ENCODE results near the gene VCPKMT. TPM values are rescaled to one million over a fixed set of nuclear protein-coding genes. Genes with fewer than 3 reads are reported as not detected.

Gene VCPKMT
- polyA plus RNA-seq, 2 of the 4 experiments (the other 2 are of a cell fraction), result 8.0 to 12.2 TPM

DNA sequence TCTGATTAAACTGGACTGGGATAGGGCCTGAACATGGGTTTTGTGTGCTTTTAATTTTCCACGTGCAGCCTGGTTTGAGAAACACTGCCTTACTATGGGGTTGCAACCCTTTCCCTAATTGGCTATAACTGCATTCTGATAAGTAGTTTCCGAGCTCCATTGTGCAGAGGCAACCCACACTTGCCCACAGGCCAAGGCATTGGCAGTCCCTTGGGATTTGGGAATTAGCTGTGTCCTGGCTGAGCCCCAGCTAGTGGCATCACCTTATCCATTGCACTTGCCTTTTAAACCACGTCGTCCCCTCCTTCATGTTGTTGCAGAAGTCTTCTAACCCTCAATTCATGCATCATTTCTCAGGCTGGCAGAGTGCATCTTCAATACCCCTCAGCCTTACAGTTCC lies 10.2 kb downstream of the VCPKMT start:
- H3K4me1 ChIP-seq, result peaks cover 15% of the 10 kb centered on the region; the same call in 2 of the 3 replicates
- ChIA-PET POLR2A (interaction anchor here (3.6 kb wide), 1 partner anchor 244 kb away, joined by 18 read pairs; no protein-coding TSS in a partner anchor), CTCF (interaction anchor here (0.5 to 13.3 kb wide), 10 partner anchors 10 to 254 kb away, joined by 3 to 259 read pairs (median 6); partner anchors contain the start of gene NEMF)
- no peak overlapping the region for H3K4me3 ChIP-seq
- DNase-seq (ENCODE audit: low read depth in 1 of 2, low spot score in 1 of 2) (no peak), FAIRE-seq (no peak), ATAC-seq (peak in 1 of 2 experiments; percentile 39; a peak in 3 of 6 replicates)
- H3K9me3 ChIP-seq, result no peaks in the 10 kb centered on the region
- TF ChIP-seq MAZ (IDR thresholded peaks at IDR 0.05; ENCODE audit: borderline replicate concordance, low read depth, low read length) (no peak), RAD21 (conservative IDR thresholded peaks at IDR 0.05 in 1 of 2, IDR thresholded peaks at IDR 0.05 in 1 of 2) (no peak), ZC3H11A (IDR thresholded peaks at IDR 0.05) (no peak), EHMT2 (IDR thresholded peaks at IDR 0.05; ENCODE audit: low read depth) (no peak), ESRRA (IDR thresholded peaks at IDR 0.05; ENCODE audit: borderline replicate concordance, low read length) (no peak), NR3C1 (IDR thresholded peaks at IDR 0.05) (no peak), FOXS1 (CRISPR knock-in tag; IDR thresholded peaks at IDR 0.05) (no peak)
- TF ChIP-seq, protein P1, sequence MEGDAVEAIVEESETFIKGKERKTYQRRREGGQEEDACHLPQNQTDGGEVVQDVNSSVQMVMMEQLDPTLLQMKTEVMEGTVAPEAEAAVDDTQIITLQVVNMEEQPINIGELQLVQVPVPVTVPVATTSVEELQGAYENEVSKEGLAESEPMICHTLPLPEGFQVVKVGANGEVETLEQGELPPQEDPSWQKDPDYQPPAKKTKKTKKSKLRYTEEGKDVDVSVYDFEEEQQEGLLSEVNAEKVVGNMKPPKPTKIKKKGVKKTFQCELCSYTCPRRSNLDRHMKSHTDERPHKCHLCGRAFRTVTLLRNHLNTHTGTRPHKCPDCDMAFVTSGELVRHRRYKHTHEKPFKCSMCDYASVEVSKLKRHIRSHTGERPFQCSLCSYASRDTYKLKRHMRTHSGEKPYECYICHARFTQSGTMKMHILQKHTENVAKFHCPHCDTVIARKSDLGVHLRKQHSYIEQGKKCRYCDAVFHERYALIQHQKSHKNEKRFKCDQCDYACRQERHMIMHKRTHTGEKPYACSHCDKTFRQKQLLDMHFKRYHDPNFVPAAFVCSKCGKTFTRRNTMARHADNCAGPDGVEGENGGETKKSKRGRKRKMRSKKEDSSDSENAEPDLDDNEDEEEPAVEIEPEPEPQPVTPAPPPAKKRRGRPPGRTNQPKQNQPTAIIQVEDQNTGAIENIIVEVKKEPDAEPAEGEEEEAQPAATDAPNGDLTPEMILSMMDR (IDR thresholded peaks at IDR 0.05), result no peak
- TF ChIP-seq, protein P2, sequence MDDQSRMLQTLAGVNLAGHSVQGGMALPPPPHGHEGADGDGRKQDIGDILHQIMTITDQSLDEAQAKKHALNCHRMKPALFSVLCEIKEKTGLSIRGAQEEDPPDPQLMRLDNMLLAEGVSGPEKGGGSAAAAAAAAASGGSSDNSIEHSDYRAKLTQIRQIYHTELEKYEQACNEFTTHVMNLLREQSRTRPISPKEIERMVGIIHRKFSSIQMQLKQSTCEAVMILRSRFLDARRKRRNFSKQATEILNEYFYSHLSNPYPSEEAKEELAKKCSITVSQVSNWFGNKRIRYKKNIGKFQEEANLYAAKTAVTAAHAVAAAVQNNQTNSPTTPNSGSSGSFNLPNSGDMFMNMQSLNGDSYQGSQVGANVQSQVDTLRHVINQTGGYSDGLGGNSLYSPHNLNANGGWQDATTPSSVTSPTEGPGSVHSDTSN (IDR thresholded peaks at IDR 0.05), result no peak
- H3K4me2 ChIP-seq, result no peak overlapping the region
- H3K27ac ChIP-seq, result no peak overlapping the region
- WGBS (ENCODE audit: missing lambda C conversion rate), result 89% methylated on average over 4 of the region's 4 CpGs

DNA sequence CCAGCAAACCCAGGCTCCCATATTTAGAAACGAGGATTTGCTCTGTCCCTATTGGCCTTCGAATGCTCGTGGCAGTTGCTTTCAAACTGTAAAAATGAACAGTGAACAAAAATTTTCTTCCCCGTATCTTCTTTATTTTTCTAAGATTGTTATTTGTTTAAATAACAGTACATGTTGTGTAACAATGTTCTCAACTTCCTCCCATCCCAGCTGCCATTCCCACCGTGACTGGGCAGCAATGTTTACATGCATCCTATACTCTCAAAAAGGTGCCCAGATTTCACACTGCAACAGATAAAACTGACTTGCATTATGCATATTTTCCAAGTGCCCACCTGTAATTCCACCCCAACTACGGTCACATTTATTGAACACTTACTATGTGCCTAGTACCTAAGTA lies 12.8 kb downstream of the VCPKMT start:
- Histone ChIP-seq H3K4me3 (no peak overlapping the region), H3K27ac (peak overlapping the region in 1 of 2 experiments; percentile 1; a peak in 1 of 6 replicates), H3K4me1 (peaks cover 15% of the 10 kb centered on the region; the same call in 2 of the 3 replicates), H3K4me2 (no peak overlapping the region), H3K9me3 (no peaks in the 10 kb centered on the region)
- DNase-seq (ENCODE audit: low read depth in 1 of 2, low spot score in 1 of 2) (no peak), ATAC-seq (no peak), FAIRE-seq (no peak)
- TF ChIP-seq, protein P1 (IDR thresholded peaks at IDR 0.05), result no peak
- TF ChIP-seq, protein P3, sequence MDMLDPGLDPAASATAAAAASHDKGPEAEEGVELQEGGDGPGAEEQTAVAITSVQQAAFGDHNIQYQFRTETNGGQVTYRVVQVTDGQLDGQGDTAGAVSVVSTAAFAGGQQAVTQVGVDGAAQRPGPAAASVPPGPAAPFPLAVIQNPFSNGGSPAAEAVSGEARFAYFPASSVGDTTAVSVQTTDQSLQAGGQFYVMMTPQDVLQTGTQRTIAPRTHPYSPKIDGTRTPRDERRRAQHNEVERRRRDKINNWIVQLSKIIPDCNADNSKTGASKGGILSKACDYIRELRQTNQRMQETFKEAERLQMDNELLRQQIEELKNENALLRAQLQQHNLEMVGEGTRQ (IDR thresholded peaks at IDR 0.05), result no peak
- TF ChIP-seq, protein P4, sequence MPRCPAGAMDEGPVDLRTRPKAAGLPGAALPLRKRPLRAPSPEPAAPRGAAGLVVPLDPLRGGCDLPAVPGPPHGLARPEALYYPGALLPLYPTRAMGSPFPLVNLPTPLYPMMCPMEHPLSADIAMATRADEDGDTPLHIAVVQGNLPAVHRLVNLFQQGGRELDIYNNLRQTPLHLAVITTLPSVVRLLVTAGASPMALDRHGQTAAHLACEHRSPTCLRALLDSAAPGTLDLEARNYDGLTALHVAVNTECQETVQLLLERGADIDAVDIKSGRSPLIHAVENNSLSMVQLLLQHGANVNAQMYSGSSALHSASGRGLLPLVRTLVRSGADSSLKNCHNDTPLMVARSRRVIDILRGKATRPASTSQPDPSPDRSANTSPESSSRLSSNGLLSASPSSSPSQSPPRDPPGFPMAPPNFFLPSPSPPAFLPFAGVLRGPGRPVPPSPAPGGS (IDR thresholded peaks at IDR 0.05), result no peak
- TF ChIP-seq POLR2A (IDR thresholded peaks at IDR 0.05; ENCODE audit: low read length) (no peak), EHMT2 (IDR thresholded peaks at IDR 0.05; ENCODE audit: low read depth) (no peak), ZNF302 (CRISPR knock-in tag; IDR thresholded peaks at IDR 0.05) (no peak), HOXB13 (CRISPR knock-in tag; IDR thresholded peaks at IDR 0.05; ENCODE audit: low read depth) (no peak), RNF2 (IDR thresholded peaks at IDR 0.05; ENCODE audit: borderline replicate concordance, low read depth) (no peak), KDM5A (IDR thresholded peaks at IDR 0.05) (no peak), EP300 (IDR thresholded peaks at IDR 0.05) (no peak), FOSL2 (IDR thresholded peaks at IDR 0.05) (no peak), FOSL2 (CRISPR knock-in tag; IDR thresholded peaks at IDR 0.05) (no peak), SREBF2 (IDR thresholded peaks at IDR 0.05) (no peak), ESRRA (IDR thresholded peaks at IDR 0.05; ENCODE audit: borderline replicate concordance, low read length) (no peak), RARB (CRISPR knock-in tag; IDR thresholded peaks at IDR 0.05) (no peak)
- TF ChIP-seq, protein P5, sequence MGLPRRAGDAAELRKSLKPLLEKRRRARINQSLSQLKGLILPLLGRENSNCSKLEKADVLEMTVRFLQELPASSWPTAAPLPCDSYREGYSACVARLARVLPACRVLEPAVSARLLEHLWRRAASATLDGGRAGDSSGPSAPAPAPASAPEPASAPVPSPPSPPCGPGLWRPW (IDR thresholded peaks at IDR 0.05), result no peak
- TF ChIP-seq, protein P6, sequence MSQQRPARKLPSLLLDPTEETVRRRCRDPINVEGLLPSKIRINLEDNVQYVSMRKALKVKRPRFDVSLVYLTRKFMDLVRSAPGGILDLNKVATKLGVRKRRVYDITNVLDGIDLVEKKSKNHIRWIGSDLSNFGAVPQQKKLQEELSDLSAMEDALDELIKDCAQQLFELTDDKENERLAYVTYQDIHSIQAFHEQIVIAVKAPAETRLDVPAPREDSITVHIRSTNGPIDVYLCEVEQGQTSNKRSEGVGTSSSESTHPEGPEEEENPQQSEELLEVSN (IDR thresholded peaks at IDR 0.05; ENCODE audit: borderline replicate concordance, low read depth), result no peak
- TF ChIP-seq, protein P7, sequence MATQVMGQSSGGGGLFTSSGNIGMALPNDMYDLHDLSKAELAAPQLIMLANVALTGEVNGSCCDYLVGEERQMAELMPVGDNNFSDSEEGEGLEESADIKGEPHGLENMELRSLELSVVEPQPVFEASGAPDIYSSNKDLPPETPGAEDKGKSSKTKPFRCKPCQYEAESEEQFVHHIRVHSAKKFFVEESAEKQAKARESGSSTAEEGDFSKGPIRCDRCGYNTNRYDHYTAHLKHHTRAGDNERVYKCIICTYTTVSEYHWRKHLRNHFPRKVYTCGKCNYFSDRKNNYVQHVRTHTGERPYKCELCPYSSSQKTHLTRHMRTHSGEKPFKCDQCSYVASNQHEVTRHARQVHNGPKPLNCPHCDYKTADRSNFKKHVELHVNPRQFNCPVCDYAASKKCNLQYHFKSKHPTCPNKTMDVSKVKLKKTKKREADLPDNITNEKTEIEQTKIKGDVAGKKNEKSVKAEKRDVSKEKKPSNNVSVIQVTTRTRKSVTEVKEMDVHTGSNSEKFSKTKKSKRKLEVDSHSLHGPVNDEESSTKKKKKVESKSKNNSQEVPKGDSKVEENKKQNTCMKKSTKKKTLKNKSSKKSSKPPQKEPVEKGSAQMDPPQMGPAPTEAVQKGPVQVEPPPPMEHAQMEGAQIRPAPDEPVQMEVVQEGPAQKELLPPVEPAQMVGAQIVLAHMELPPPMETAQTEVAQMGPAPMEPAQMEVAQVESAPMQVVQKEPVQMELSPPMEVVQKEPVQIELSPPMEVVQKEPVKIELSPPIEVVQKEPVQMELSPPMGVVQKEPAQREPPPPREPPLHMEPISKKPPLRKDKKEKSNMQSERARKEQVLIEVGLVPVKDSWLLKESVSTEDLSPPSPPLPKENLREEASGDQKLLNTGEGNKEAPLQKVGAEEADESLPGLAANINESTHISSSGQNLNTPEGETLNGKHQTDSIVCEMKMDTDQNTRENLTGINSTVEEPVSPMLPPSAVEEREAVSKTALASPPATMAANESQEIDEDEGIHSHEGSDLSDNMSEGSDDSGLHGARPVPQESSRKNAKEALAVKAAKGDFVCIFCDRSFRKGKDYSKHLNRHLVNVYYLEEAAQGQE (IDR thresholded peaks at IDR 0.05), result no peak
- CTCF ChIA-PET, result interaction anchor here (0.8 to 13.3 kb wide), 22 partner anchors 9 to 428 kb away, joined by 3 to 259 read pairs (median 4); partner anchors contain the start of genes MAP4K5 and NEMF
- POLR2A ChIA-PET, result interaction anchor here (3.6 kb wide), 1 partner anchor 241 kb away, joined by 18 read pairs; no protein-coding TSS in a partner anchor
- WGBS (ENCODE audit: missing lambda C conversion rate), result 88% methylated on average over 6 of the region's 6 CpGs

Measured in A549 (cell line).